GM19193 (cell line): ENCODE measurements around the gene PMF1.
A peak's percentile ranks its signal among the peaks of the same experiment; 100 is the strongest.

Experiments
- POLR2A ChIP-seq: IDR thresholded peaks from 4 replicates; pipeline ENCODE4 v1.6.1; 2011; ENCODE audit not compliant: insufficient read depth, insufficient read length; ENCODE audit errors: extremely low read depth

The PMF1 gene, protein sequence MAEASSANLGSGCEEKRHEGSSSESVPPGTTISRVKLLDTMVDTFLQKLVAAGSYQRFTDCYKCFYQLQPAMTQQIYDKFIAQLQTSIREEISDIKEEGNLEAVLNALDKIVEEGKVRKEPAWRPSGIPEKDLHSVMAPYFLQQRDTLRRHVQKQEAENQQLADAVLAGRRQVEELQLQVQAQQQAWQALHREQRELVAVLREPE

GRCh38 chr1:156212833-156213643 is at the start of gene PMF1:
PMF1 (plus strand) TSS chr1:156213007; CDS start chr1:156213016, 9 bp downstream.
- peak; percentile 86 for TF ChIP-seq POLR2A

GRCh38 chr1:156163712-156164111 is 49.1 kb upstream of the PMF1 start:
- TF ChIP-seq POLR2A, result no peak

GRCh38 chr1:156164125-156164831 is 48.5 kb upstream of the PMF1 start:
- no peak for TF ChIP-seq POLR2A

DNA sequence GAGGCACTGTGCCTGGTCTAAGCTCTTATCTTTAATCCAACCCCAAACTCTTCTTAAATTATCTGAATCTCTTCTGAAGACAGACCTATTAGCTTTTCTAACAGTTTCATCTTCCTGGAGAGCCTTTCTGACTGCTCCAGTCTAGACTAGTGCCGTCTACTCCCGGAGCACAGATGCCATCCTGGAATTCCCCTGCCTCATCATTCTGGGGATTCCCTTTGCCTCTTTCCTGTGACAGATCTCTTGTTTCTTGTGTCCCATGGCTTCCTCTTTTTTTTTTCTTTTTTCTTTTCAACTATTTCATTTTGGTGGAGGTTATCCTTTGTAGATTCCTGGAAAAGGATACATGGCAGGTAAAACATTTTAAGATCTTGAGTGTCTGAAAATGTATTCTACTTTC is 47.7 kb upstream of the PMF1 start:
- TF ChIP-seq POLR2A, result no peak

DNA sequence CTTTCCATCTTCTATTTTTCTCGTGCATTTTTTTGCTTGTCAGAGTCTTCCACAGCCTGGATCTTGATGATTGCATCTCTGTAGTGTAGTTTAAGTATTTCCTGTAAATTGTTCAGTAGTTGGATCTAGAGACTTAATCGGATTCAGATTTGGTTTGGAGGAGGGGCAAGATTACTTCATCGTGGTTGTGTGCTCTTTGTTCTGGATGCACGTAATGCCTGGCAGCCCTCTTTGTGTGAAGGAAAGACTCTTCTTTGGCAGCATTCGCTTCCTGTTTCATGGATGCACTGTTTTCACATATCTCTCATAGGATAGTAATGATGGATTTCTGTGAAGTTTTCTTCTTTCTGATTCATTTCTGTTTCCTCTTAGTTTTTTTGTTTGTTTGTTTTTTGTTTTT is 45.3 kb upstream of the PMF1 start:
- TF ChIP-seq POLR2A, result no peak

GRCh38 chr1:156172696-156173470 is 39.9 kb upstream of the PMF1 start:
- no peak for TF ChIP-seq POLR2A

GRCh38 chr1:156176610-156177210 is 36.1 kb upstream of the PMF1 start:
- no peak for TF ChIP-seq POLR2A

DNA sequence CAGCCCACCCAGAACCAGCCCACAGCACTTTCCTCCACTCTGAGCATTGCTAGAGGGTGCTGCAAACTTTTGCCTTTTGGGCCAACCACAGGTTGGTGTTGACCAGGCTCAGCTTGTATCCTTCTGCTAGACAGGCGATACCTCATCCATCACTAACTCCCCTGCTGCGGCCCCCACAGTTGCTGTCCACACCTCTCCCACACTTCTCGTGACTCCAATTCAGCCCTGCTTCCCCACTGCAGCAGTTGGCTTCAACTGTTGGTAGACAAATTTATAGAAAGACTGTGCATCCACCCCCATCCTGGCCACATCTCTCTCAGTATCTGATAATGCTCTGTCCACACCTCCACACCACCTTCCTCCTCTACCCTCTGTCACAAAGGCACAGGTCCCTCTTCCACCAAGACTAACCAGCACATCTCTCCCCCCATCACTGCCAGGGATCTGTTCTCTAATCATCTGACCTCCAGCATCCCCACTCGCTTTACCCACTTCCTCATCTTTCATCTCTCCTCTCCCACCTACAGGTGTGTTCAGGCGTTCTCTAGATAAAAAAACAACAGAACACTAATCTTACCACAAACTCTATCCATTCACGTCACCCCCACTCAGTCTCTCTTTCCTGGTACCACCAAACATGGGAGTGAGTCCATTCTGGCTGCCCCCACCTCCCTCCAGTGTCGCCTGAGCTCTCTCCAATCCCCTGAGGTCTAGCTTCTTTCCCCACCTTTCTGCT is 34.7 kb upstream of the PMF1 start:
- TF ChIP-seq POLR2A, result no peak

DNA sequence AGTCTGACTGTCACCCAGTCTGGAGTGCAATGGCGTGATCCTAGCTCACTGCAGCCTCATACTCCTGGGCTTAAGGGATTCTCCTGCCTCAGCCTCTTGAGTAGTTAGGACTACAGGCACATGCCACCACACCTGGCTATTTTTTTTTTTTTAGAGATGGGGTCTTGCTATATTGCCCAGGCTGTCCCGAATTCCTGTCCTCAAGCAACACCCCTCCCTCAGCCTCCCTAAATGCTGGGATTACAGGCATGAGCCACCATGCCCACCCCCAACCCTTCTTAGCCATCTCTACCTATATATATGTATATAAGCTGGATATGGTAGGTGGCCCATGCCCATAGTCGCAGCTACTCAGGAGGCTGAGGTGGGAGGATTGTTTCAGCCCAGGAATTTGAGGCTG is 32.3 kb upstream of the PMF1 start:
- TF ChIP-seq POLR2A, result no peak

- TF ChIP-seq POLR2A, result no peak
These were observed 21.4 kb upstream of the PMF1 start for GRCh38 chr1:156191292-156191964.

GRCh38 chr1:156193208-156193487 is 19.7 kb upstream of the PMF1 start:
- no peak for TF ChIP-seq POLR2A

DNA sequence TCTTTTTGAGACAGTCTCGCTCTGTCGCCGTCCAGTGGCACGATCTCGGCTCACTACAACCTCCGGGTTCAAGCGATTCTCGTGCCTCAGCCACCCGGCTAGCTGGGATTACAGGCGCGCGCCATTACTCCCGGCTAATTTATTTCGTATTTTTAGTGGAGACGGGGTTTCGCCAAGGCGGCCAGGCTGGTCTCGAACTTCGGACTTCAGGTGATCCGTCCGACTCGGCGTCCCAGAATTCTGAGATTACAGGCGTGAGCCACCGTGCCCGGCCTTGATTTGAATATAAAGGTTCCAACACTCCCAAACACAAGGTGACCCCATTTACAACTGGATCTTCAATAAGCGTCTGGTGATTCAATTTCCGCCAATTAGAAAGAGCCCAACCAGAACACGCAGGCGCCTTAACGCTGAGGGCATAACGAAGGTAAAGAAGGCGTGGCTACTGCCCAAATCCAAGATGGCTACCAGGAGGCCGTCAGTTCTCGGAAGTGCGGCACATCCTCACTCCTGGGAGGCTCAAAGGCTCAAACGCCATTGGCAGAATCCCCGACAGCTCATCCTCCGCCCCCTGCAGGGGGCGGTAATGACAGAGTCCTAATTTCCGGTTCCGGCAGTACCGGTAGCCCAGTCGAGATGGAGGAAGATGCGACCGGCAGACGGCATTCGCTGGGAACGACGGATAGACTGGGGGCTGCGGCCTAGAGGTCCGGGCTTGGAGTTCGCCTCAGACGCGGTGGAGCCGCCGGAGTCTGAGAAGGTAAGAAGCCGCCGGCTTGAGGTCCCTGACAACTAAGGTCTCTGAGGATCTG is 19.1 kb upstream of the PMF1 start, which contains the start of gene SLC25A44:
Gene SLC25A44, plus strand, starts transcription at position 617 of the 812 bp plus-strand sequence. CDS start 5,744 bp downstream, outside the sequence.
- peak; percentile 91 for TF ChIP-seq POLR2A

- no peak for TF ChIP-seq POLR2A
These were observed 18.5 kb upstream of the PMF1 start for GRCh38 chr1:156194300-156194652.
